ENCODE results near the gene RELCH.

GRCh38 chr18:62277045-62277444 lies 90.0 kb downstream of the RELCH start:
- TF ChIP-seq CTCF (IDR thresholded peaks at IDR 0.05): no peak
- no peak for TF ChIP-seq CHD2 (IDR thresholded peaks at IDR 0.05; ENCODE audit: low read length, partially characterized antibody)
- no peak for TF ChIP-seq MAX (IDR thresholded peaks at IDR 0.05)
- TF ChIP-seq MAZ (IDR thresholded peaks at IDR 0.05; ENCODE audit: borderline replicate concordance, low read depth, low read length): no peak
- TF ChIP-seq JUNB (IDR thresholded peaks at IDR 0.05): no peak
- TF ChIP-seq KDM1A (IDR thresholded peaks at IDR 0.05; ENCODE audit: low read depth): no peak
- TF ChIP-seq RAD21 (conservative IDR thresholded peaks at IDR 0.05 in 1 of 2, IDR thresholded peaks at IDR 0.05 in 1 of 2): no peak
- no peak for TF ChIP-seq POLR2AphosphoS2 (conservative IDR thresholded peaks at IDR 0.05; ENCODE audit: low read length)
- TF ChIP-seq POLR2A (IDR thresholded peaks at IDR 0.05; ENCODE audit: low read length): no peak
- no peak for TF ChIP-seq USF2 (IDR thresholded peaks at IDR 0.05)

Measured in A549 (cell line).